GM20000 (cell line): ENCODE measurements around the gene TUBA1B.
"Not testable (repeated sequence)": the region's sequence is repeated elsewhere in the genome, so short reads cannot be mapped to it uniquely, and the experiment has no call there.

Experiments used
- DNase-seq: peaks from one replicate; pipeline ENCODE4 v3.0.0; 2012; ENCODE audit warnings: low spot score
- CTCF ChIP-seq: IDR thresholded peaks from 2 replicates; pipeline ENCODE4 v1.5.1; 2012; ENCODE audit warnings: mild to moderate bottlenecking, control low read depth; ENCODE audit errors: extremely low read depth, missing control alignments

Gene TUBA1B

GRCh38 chr12:49154221-49154620 lies 23.0 kb upstream of the TUBA1B start:
- DNase-seq, result no peak
- no peak for TF ChIP-seq CTCF

DNA sequence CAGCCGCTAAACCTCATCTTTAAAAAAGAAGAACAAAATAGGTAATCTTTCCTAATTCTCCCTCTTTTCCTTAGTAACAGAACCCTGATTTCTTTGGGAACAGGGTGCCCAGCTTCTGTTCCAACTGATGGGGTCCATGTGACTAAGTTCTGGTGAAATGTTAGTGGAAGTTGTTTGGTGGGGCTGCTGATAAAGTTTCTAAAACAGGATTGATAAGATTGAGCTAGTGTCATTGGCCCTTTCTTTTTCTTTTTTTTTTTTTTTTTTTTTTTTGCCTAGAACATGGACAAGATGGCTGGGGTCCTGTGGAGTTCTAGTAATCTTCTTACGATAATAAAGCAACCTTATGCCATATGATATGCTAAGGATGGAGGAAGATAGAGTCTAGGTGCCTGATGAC lies 16.2 kb upstream of the TUBA1B start:
- TF ChIP-seq CTCF, result no peak
- DNase-seq, result no peak

DNA sequence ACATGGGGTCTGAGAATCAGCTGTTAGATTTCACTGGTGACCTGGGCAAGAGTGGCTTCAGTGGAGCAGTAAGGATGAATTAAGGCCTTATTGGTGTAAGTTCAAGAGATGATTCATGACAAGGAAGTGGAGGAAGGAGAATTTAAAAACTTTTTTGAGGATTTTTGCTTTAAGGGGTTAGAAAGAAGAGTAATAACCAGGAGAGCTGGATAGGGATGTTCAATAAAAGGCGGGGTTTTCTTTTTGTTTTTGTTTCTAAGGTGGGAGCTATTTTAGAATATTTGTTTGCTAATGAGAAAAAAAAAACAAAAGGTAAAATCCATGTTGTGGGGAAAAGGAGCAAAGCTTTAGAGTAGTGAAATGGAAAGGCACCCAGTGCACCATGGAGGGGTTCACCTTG lies 15.2 kb upstream of the TUBA1B start:
- no peak for DNase-seq
- TF ChIP-seq CTCF, result no peak

DNA sequence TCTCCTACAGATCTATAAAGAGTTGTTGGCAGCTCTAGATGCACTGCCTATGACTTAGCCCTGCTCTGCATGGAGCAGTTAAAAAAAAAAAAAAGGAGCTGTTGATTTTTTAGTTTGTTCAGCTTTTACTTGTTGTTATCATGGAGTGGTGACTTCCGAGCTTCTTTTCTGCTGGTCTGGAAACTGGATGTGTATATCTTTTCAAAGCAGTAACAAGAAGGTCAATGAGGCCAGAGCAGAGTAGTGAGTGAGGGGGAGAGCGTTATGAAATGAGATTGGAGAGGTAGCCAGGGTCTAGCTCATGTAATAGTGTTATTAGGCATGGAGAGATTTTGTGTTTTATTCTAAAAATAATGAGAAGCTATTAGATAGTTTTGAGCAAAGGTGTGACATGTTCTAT lies 13.2 kb upstream of the TUBA1B start:
- TF ChIP-seq CTCF, result no peak
- no peak for DNase-seq

GRCh38 chr12:49138999-49139398 lies 7.8 kb upstream of the TUBA1B start:
- TF ChIP-seq CTCF, result no peak
- DNase-seq, result no peak

- no peak for TF ChIP-seq CTCF
- DNase-seq, result no peak
These were observed 7.4 kb upstream of the TUBA1B start for GRCh38 chr12:49138587-49138986.

DNA sequence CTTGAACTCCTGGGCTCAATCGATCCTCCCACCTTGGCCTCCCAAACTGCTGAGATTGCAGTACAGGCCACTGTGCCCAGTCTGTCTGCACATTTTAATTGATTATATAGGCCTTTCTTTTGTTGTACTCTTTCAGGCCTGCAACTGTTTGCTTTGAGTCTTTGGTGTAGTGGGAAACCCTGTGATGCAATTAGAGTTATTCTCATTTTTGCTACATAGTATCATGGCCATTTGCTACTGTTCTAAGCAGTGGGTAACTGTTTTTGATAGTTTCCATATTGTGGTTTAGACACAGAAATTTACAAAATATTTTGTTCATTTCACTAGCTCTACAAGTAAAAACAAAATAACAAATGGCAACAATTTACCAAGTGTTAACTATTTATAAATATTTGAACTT lies 6.3 kb upstream of the TUBA1B start:
- DNase-seq, result no peak
- no peak for TF ChIP-seq CTCF

DNA sequence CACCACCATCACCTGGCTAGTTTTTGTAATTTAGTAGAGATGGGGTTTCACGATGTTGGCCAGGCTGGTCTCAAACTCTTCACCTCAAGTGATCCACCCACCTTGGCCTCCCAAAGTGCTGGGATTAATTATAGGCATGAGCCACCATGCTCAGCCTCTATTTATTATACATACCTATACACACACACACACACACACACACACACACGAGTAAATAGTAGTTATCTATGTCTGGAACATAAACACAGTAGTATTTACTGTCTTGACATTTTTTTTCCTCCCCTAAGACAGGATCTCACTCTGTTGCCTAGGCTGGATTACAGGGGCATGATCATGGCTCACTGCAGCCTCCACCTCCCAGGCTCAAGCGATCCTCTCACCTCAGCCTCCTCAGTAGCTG lies 5.8 kb upstream of the TUBA1B start:
- not testable (repeated sequence) for DNase-seq
